ENCODE results near the gene WNT3.

GRCh38 chr17:46722662-46723285, 95.7 kb downstream of the WNT3 start:
- no peak for TF ChIP-seq CTCF (IDR thresholded peaks at IDR 0.05; ENCODE audit: low read length)
- TF ChIP-seq EZH2 (IDR thresholded peaks at IDR 0.05; ENCODE audit: borderline replicate concordance, low read length): no peak

Measured in OCI-LY1 (cell line).